GM21737 (cell line): ENCODE measurements around the gene NCAPG2.

Experiments used
- ATAC-seq: cut with Tn5 transposase; IDR thresholded peaks from one replicate; pipeline ENCODE4 v1.9.1; 2021; ENCODE audit warnings: mild to moderate bottlenecking, moderate library complexity; ENCODE audit not compliant: unreplicated experiment

NCAPG2 gene, protein sequence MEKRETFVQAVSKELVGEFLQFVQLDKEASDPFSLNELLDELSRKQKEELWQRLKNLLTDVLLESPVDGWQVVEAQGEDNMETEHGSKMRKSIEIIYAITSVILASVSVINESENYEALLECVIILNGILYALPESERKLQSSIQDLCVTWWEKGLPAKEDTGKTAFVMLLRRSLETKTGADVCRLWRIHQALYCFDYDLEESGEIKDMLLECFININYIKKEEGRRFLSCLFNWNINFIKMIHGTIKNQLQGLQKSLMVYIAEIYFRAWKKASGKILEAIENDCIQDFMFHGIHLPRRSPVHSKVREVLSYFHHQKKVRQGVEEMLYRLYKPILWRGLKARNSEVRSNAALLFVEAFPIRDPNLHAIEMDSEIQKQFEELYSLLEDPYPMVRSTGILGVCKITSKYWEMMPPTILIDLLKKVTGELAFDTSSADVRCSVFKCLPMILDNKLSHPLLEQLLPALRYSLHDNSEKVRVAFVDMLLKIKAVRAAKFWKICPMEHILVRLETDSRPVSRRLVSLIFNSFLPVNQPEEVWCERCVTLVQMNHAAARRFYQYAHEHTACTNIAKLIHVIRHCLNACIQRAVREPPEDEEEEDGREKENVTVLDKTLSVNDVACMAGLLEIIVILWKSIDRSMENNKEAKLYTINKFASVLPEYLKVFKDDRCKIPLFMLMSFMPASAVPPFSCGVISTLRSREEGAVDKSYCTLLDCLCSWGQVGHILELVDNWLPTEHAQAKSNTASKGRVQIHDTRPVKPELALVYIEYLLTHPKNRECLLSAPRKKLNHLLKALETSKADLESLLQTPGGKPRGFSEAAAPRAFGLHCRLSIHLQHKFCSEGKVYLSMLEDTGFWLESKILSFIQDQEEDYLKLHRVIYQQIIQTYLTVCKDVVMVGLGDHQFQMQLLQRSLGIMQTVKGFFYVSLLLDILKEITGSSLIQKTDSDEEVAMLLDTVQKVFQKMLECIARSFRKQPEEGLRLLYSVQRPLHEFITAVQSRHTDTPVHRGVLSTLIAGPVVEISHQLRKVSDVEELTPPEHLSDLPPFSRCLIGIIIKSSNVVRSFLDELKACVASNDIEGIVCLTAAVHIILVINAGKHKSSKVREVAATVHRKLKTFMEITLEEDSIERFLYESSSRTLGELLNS

DNA sequence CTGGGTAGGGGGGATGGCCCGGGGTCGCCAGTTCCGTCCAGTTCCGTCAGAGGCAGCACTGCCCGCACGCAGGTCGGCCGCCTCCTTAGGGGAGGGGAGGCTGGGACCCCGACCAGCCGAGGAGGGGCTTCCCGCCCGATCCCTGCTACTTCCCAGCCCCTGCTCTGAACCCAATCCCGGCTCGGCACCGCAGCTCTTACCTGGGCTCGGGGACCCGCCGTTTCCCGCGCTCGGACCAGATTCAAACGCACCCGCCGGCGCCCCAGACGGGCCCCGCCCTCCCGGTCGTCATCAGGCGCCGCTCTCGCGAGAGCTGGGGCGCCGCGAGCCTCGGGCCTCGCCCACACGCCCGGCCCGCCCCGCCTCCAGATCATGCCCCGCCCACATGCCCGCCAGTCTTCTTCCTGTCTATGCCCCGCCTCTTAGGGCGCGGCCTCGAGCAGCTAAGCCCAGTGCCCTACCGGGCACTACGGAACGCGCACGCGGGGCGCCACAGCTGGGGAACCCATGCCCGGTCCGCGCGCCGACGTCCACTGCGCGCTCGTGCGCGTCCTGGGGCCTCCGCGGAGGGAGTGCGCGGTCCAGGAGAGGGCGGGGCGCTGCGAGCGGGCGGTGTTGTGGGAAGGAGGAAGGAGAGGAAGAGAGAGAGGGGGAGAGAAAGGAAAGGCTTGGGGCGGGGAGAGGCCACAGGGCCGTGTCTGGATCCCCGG is at the start of gene NCAPG2:
Gene NCAPG2, minus strand, starts transcription at position 281 of the 710 bp plus-strand sequence. CDS start 2,905 bp downstream, outside the sequence.
- peak; percentile 97 for ATAC-seq

DNA sequence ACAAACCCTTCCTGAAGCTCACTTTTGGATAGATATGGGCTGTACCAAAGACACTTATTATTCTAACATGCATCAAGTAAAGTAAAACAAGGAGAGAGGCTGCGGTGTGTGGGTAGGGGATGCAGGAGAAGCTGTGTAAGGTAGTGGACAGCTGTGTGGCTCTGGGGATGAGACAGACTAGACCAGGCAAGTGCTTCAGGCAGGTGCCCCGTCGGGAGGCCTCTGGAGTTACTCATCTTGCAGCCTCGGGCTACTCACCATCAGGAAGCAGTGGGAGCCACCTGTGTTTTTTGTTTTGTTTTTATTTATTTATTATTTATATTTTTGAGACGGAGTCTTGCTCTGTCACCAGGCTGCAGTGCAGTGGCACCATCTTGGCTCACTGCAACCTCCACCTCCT is 49.3 kb upstream of the NCAPG2 start:
- ATAC-seq = no peak

DNA sequence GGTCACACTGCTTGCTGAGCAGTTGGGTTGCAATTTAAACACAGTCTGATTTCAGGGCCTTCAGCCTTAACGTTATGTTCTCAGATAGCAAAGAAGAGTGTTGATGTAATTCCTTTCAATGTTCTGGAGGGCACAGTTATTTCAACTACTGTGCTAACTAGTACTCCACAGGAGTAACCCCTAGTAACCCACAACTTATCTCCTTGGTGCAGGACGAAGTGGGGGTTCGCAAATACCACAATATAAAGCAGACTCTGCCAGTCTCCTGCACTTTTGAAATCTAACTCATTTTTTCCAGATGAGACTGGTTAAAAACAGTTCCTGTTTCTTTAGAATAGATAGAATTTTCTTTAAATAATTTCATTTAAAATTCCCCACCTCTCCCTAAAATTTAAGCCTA is 47.1 kb upstream of the NCAPG2 start:
- no peak for ATAC-seq

DNA sequence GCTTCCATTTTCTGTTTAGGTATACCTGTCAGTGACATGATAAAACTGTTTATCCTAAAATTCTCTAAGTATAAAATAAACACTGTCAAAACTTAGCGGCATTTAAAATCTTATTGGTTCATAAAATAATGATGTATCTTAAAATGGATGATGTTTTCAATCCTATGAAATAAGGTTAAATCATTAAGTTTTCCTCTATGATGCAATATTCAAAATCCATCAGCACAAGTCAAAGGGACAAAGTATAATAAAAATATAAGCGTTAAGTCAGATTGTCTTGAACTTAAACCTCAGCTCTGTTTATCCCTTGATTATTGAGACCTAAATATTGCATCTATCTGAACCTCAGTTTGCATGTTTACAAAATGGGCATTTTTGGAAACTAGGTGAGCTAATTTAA is 46.6 kb upstream of the NCAPG2 start:
- ATAC-seq = no peak

DNA sequence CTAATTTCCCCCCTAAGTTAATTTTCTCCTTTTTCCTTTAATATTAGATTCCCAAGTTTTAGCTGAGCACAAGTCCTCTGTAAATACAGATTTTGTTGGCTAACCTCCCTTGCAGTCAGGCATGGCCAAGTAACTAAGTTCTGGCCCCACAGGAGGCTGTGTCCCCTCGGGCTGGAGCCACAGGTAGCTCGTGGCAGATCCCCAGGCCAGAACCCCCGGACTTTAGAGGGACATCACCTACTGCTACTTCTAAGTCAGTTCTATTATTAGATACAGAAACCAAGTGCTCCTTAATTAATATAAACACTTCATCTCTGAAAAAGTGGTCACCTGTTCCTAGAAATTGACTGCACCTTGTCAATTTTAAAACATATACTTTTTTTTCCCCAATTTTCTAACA is 46.1 kb upstream of the NCAPG2 start:
- ATAC-seq = no peak

DNA sequence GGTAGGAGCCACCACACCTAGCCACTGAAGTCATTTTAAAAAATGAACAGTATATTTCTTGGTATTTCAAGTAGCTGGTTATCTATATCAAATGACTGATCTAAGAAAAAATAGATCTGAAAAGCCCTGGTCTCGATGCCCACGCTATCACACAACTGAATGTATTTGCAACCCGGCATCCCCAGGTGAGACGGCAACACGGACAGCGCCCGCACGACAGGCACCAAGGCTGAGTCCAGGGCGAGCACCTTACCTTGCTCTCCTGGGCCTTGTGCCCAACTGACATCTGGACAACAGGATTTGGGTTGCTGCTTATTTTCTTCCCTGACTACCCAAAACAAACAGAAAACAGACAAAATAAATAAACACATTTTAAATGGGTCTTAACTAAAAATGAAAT is 44.8 kb upstream of the NCAPG2 start:
- no peak for ATAC-seq

DNA sequence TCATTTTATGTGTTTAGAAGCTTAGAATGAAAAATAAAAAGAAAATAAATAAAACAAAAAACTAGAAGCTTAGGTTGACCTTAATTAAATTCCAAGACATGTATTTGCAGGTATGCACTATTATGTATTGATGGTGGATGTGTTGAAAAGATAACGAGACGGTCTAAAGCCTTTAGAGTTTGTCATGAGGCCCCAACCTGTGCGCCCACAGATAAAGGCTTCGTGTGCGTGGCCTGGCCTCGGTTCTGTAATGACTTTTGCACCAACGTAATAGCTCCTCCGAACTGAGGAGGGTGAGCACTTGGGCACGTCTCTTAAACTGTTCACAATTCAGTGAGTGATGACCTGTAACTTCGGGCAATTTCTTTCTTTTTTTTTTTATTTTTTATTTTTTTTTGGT is 43.7 kb upstream of the NCAPG2 start:
- no peak for ATAC-seq

DNA sequence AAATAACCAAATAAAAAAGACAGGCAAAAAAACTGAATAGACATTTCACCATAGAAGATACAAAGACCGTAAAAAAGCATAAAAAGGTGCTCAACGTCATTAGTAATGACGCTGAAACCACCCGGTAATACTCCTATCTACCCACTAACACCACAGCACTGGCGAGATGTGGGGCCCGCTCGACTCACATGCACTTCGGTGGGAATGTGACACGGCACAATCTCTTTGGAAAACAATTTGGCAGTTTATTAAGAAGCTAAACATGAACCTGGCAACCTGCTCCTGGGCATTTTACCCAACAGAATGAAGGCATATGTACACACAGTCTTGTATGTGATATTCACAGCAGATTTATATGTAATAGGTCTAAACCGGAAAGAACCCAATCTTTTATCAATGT is 42.8 kb upstream of the NCAPG2 start:
- no peak for ATAC-seq

DNA sequence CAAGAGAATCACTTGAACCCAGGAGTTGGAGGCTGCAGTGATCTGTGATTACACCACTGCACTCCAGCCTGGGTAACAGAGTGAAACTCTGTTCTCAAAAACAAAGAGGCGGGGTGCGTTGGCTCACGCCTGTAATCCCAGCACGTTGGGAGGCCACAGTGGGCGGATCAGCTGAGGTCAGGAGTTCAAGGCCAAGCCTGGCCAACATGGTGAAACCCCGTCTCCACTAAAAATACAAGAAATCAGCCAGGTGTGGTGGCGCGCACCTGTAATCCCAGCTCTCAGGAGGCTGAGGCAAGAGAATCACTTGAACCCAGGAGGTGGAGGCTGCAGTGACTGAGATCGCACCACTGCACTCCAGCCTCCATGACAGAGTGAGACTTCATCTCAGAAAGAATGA is 42.4 kb upstream of the NCAPG2 start:
- ATAC-seq = no peak

DNA sequence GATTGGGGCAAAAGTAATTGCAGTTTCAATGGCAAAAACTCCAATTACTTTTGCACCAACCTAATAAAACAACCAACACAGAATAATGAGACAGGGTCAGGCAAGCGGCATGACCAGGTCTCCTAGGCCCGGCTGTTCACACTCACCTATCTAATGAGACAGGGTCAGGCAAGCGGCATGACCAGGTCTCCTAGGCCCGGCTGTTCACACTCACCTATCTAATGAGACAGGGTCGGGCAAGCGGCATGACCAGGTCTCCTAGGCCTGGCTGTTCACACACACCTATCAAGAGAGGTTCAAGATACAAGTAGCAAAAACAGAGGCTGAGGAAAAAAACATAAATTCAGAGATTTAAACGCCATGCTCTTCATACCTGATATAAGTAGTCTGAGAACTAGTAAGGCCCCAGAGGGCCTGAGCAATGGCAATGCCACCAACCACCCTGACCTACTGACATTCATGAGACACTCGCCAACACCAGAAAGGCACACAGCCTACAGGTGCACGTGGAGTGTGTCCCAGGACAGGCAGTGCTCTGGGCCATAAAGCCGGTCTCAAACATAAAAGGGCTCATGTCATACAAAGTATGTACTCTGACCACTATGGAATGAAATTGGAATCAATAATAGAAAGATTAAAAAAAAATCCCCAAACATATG is 40.6 kb upstream of the NCAPG2 start:
- ATAC-seq = no peak

DNA sequence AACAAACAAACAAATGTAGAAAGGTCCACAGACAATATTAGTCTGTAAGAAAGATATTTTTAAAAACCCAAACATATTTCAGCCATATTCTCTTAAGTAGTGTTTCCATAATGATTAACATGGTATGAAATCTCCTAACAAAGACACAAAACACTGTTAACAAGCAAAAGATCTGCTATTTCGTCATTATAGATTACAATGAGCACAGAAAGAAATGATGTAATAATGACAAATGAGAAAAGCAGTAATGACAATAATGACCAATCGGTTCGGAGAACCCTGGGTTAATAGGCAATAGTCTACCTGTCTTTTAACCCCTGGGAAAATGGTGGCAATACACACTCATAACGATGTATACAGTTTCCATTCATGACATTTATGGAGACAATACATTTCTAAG is 39.5 kb upstream of the NCAPG2 start:
- ATAC-seq = no peak

DNA sequence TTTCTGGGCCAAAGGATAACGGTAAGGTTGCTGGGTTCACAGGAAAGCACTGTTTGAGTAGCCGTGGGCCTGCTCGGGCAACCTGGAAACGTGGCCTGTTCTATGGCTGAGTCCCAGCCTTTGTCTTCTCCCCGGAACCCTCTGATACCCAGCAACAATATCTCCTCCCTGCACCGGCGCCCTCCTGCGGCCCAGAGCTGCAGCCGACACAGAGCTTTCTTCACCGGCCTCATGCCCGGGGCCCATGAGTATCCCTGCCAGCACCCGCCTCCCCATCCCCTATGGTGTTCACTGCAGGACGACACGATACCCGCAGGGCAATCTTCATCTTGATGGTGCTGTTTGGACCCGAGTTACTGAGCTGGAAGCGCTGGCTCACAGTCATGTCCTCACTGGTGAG is 38.6 kb upstream of the NCAPG2 start:
- ATAC-seq = no peak

DNA sequence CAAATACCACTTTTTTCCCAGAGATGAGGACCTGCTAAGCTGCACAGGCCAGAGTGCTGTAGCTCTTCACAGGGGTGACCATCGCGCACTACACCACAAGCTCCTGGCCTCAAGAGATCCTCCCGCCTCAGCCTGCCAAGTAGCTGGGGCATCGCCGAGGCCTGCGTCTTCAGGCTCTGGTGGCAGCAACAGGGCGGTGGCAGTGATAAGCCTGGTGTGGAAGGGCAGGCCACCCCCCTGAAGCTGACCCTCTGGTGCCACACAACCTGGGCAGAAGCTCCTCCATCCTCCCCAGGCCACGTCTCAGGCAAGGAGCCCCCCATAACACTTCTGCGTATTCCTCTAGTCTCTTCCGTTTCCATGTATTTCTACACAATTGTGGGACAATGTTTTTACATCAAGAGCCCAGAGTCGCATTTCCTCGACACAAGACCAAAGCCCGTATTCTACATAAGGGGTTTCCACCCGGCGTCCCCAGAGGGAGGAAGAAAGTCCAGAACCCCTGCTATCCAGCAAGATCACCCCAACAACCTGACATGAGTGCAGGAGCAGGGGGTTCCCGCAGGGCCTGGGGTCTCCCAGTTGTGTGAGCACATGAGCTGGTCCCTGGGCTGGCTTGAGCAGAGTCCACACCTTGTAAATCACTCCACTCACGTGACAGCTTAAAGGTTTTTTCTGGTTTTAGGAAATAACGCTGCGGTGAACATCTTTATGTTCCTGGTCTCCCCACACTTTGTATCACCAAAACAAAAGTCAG is 37.6 kb upstream of the NCAPG2 start:
- ATAC-seq = no peak

DNA sequence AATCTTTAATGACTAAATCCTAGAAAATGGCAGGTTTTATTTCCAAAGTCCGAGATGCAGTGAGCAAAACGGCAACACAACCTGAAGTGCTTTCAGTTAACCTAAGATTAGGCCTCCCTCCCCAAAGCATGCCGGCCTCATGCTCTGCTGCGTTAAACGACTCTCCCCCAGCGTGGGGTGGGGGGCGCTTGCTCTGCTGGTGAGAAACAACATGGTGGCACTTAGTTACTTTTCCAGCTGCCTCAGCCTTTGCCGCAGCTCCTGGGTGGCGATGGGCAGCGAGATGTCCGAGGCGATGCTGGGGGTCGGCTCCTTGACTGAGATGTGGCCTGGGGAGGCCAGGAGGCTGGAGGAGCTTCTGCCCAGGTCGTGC is 36.7 kb upstream of the NCAPG2 start:
- ATAC-seq = no peak

DNA sequence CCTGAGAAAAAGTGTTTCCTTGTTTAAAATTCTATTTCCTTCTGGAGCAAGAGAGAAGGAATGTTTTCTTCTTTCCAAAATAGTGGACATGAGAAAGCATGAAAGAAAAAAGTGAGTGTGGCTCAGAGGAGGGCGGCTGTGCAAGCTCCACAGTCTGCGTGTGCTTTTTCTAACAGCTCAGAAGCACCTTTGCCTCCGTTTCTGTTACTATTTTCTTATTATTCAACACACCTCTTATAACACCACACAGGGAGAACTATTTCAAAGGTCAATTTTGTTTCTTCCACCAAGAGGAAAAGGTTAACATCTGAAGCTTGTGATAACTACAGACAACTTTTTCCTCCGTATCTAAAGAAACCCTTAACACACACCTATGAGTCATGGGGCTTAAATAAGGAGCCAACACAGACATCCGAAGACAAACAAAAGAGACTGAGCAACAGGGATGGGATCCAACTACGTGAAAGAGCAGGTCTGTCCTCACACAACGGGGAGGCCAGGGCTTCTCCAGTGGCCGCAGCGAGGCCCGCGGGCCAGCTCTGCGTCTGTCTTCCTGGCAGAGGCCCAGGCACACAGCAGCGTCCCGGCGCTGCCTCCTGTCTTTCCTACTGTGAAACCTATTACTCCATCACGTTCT is 36.2 kb upstream of the NCAPG2 start:
- ATAC-seq = no peak

DNA sequence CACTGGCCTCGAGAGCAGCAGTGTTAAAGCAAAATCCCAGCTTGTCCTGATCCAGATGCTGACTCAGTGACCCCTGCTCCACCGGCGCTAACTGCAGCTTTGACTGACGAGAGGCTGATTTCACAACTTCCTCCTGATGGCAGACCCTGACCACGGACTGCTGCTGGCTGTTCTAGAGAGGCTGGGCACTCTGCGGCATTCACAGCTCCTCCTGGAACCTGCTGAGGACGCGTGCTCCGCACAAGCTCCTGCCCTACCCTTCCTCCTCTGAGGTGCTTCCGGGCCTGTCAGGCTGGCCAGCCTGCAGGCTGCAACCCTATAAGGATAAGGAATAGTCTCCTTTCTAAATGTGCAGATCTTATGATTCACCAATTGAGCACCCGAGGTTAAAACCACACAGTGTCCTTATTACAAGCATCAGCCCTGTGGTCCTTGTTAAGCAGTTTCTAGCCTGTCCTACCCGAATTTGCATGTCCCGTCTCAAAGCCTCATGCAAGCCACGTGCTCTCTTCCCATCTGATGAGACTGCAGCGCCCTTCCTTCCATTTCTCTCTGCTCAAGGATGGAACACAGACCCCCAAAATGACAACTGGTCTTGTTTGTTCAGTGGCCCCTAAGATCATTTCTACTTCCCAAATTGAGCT is 35.5 kb upstream of the NCAPG2 start:
- ATAC-seq = no peak

DNA sequence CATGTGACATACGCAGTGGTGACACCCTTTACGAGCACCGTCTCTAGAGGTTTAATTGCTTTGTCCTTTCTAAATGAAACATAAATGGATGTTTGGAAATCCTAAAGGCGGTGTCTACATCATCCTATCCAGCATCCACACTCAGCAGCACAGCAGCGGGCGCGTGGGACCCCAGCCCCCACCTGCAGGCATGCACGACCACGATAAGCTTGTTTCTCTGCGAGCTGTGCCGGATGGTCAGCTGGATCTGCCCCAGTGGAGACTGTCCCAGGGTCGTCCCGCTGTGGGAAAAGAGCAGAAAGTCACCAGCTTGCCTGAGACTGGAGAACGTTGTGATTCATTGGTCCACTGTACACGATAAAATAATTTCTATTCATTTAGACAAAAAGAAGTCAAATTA is 34.2 kb upstream of the NCAPG2 start:
- no peak for ATAC-seq

DNA sequence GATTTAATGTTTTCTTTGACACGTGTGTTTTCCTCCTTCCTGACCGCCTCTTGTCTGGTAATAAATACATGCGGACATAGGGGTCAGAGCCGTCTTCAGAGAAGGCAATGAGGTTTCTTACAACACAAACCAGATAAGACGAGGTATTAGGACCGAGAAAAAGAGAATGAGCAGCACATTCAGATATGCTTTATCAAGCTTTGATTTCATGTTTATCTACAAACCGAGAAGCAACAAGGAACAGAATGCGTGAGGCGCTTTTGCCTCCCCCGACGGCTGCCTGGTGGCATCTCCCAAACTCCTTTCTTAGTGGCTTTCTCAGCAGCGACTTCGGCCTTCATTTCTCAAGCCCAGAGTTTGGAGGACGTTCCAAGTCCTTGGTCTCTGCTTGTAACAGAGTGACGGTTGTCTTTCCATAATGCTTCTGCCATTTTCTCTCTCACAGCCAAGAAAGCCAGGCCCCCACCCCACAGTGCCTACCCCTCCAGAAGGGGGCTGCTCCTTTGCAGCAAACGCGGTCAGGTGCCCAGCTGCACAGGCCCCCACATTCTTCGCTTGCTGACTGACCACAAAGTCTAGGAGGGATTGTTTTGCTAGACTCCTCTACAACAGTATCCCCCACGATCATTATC is 32.6 kb upstream of the NCAPG2 start:
- ATAC-seq = no peak
